MM.1S (cell line): ENCODE data around the gene FAM193A.

ENCODE experiments used
- DNase-seq: peaks from one replicate; pipeline ENCODE4 v3.0.0-alpha.2; 2015
- H2AFZ ChIP-seq: fragments of 300-600 bp; sonication (generic); 2 replicates; pipeline ENCODE4 v1.6.0; 2016; ENCODE audit warnings: antibody characterized with exemption, low read length
- H3F3A ChIP-seq: fragments of 300-600 bp; sonication (generic); 2 replicates; pipeline ENCODE4 v1.6.1; 2016; ENCODE audit warnings: mild to moderate bottlenecking, antibody characterized with exemption, low read length, moderate library complexity, mixed read lengths; ENCODE audit not compliant: insufficient read depth
- H3K27ac ChIP-seq: fragments of 300-600 bp; sonication (generic); 2 replicates; pipeline ENCODE4 v1.5.1; 2016; ENCODE audit warnings: mild to moderate bottlenecking, low read length
- H3K27me3 ChIP-seq: fragments of 300-600 bp; sonication (generic); replicated peaks from 2 replicates; pipeline ENCODE4 v1.6.0; 2016; ENCODE audit warnings: low read length; ENCODE audit not compliant: insufficient read depth
- H3K36me3 ChIP-seq: fragments of 300-600 bp; sonication (generic); replicated peaks from 2 replicates; pipeline ENCODE4 v1.6.1; 2016; ENCODE audit warnings: mild to moderate bottlenecking, low read length, mixed read lengths; ENCODE audit not compliant: insufficient read depth
- H3K4me1 ChIP-seq: fragments of 300-600 bp; sonication (generic); 2 replicates; pipeline ENCODE4 v1.6.1; 2016; ENCODE audit warnings: low read length, mixed read lengths
- H3K4me2 ChIP-seq: fragments of 300-600 bp; sonication (generic); 2 replicates; pipeline ENCODE4 v1.6.0; 2016; ENCODE audit warnings: low read depth, low read length
- H3K4me3 ChIP-seq: fragments of 300-600 bp; sonication (generic); 2 replicates; pipeline ENCODE4 v1.5.1; 2016; ENCODE audit warnings: low read length, mixed read lengths
- H3K79me2 ChIP-seq: fragments of 300-600 bp; sonication (generic); 2 replicates; pipeline ENCODE4 v1.6.1; 2016; ENCODE audit warnings: mixed run types, low read length, mixed read lengths
- H3K9ac ChIP-seq: fragments of 300-600 bp; sonication (generic); 2 replicates; pipeline ENCODE4 v1.6.1; 2016; ENCODE audit warnings: low read length, mixed read lengths
- H3K9me2 ChIP-seq: fragments of 300-600 bp; sonication (generic); replicated peaks from 2 replicates; pipeline ENCODE4 v1.6.1; 2016; ENCODE audit warnings: mild to moderate bottlenecking, low read length, mixed read lengths; ENCODE audit not compliant: insufficient read depth
- H3K9me3 ChIP-seq: fragments of 300-600 bp; sonication (generic); replicated peaks from 2 replicates; pipeline ENCODE4 v1.6.1; 2016; ENCODE audit warnings: mild to moderate bottlenecking, low read length, mixed read lengths; ENCODE audit not compliant: insufficient read depth
- H4K20me1 ChIP-seq: fragments of 300-600 bp; sonication (generic); 2 replicates; pipeline ENCODE4 v1.6.1; 2016; ENCODE audit warnings: mild to moderate bottlenecking, low read length, moderate library complexity, mixed read lengths; ENCODE audit not compliant: insufficient read depth
- EZH2 ChIP-seq: fragments of 300-600 bp; sonication (generic); optimal IDR thresholded peaks from 2 replicates; pipeline ENCODE3; 2017; ENCODE audit warnings: low read depth, mild to moderate bottlenecking, antibody characterized with exemption, low read length, mixed read lengths
- EZH2phosphoT487 ChIP-seq: fragments of 300-600 bp; sonication (generic); IDR thresholded peaks from 2 replicates; pipeline ENCODE4 v1.6.1; 2018; ENCODE audit warnings: antibody characterized with exemption, low read length
- TF ChIP-seq, protein P1 (sequence below): fragments of 300-600 bp; sonication (generic); IDR thresholded peaks from 2 replicates; pipeline ENCODE4 v1.5.1; 2016; ENCODE audit warnings: antibody characterized with exemption, low read length, mixed read lengths

Gene FAM193A

GRCh38 chr4:2572076-2572475 is 35.6 kb downstream of the FAM193A start:
- TF ChIP-seq EZH2phosphoT487 (no peak), EZH2 (no peak)
- TF ChIP-seq, protein P1, sequence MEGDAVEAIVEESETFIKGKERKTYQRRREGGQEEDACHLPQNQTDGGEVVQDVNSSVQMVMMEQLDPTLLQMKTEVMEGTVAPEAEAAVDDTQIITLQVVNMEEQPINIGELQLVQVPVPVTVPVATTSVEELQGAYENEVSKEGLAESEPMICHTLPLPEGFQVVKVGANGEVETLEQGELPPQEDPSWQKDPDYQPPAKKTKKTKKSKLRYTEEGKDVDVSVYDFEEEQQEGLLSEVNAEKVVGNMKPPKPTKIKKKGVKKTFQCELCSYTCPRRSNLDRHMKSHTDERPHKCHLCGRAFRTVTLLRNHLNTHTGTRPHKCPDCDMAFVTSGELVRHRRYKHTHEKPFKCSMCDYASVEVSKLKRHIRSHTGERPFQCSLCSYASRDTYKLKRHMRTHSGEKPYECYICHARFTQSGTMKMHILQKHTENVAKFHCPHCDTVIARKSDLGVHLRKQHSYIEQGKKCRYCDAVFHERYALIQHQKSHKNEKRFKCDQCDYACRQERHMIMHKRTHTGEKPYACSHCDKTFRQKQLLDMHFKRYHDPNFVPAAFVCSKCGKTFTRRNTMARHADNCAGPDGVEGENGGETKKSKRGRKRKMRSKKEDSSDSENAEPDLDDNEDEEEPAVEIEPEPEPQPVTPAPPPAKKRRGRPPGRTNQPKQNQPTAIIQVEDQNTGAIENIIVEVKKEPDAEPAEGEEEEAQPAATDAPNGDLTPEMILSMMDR = no peak
- peaks cover 94% of the 10 kb centered on the region for H3K79me2 ChIP-seq
- H3K4me1 ChIP-seq = no peaks in the 10 kb centered on the region
- no peaks in the 10 kb centered on the region for H4K20me1 ChIP-seq
- H3K4me2 ChIP-seq = no peak overlapping the region
- H3K9me2 ChIP-seq = no peaks in the 10 kb centered on the region
- H3K9ac ChIP-seq = no peak overlapping the region
- H3F3A ChIP-seq = no peaks in the 10 kb centered on the region; the same call in 1 of the 2 replicates
- H2AFZ ChIP-seq = no peak overlapping the region
- H3K36me3 ChIP-seq = no peaks in the 10 kb centered on the region
- no peaks in the 10 kb centered on the region for H3K27me3 ChIP-seq
- no peak for DNase-seq
- H3K27ac ChIP-seq = no peak overlapping the region
- H3K4me3 ChIP-seq = no peak overlapping the region
- H3K9me3 ChIP-seq = no peaks in the 10 kb centered on the region

- H3K9ac ChIP-seq = no peak overlapping the region
- no peaks in the 10 kb centered on the region for H3K36me3 ChIP-seq
- TF ChIP-seq EZH2phosphoT487 = no peak
- no peak for TF ChIP-seq EZH2
- TF ChIP-seq, protein P1 = no peak
- no peak overlapping the region for H2AFZ ChIP-seq
- H3K27ac ChIP-seq = no peak overlapping the region
- no peaks in the 10 kb centered on the region for H4K20me1 ChIP-seq
- H3K9me3 ChIP-seq = no peaks in the 10 kb centered on the region
- no peaks in the 10 kb centered on the region for H3K4me1 ChIP-seq
- peaks cover 94% of the 10 kb centered on the region for H3K79me2 ChIP-seq
- no peak overlapping the region for H3K4me3 ChIP-seq
- no peaks in the 10 kb centered on the region; the same call in 1 of the 2 replicates for H3F3A ChIP-seq
- no peaks in the 10 kb centered on the region for H3K27me3 ChIP-seq
- no peaks in the 10 kb centered on the region for H3K9me2 ChIP-seq
- H3K4me2 ChIP-seq = no peak overlapping the region
- DNase-seq = no peak
Observed at GRCh38 chr4:2572866-2573265, 36.4 kb downstream of the FAM193A start.

- Histone ChIP-seq H3F3A (no peaks in the 10 kb centered on the region; the same call in 1 of the 2 replicates), H3K36me3 (no peaks in the 10 kb centered on the region), H4K20me1 (no peaks in the 10 kb centered on the region), H2AFZ (no peak overlapping the region), H3K4me2 (no peak overlapping the region), H3K4me3 (no peak overlapping the region), H3K9ac (no peak overlapping the region), H3K27me3 (no peaks in the 10 kb centered on the region), H3K4me1 (no peaks in the 10 kb centered on the region), H3K9me3 (no peaks in the 10 kb centered on the region), H3K27ac (no peak overlapping the region), H3K79me2 (peaks cover 94% of the 10 kb centered on the region), H3K9me2 (no peaks in the 10 kb centered on the region)
- DNase-seq = no peak
- TF ChIP-seq EZH2 = no peak
- TF ChIP-seq, protein P1 = no peak
Observed at GRCh38 chr4:2574009-2574408, 37.6 kb downstream of the FAM193A start.
